GM18520 (cell line): Measurements from ENCODE around the gene GUCA1A.
"Not testable (repeated sequence)": the region's sequence is repeated elsewhere in the genome, so short reads cannot be mapped to it uniquely, and the experiment has no call there.

Experiments used
- ATAC-seq: cut with Tn5 transposase; IDR thresholded peaks from one replicate; pipeline ENCODE4 v1.9.1; 2021; ENCODE audit not compliant: unreplicated experiment

The GUCA1A gene

DNA sequence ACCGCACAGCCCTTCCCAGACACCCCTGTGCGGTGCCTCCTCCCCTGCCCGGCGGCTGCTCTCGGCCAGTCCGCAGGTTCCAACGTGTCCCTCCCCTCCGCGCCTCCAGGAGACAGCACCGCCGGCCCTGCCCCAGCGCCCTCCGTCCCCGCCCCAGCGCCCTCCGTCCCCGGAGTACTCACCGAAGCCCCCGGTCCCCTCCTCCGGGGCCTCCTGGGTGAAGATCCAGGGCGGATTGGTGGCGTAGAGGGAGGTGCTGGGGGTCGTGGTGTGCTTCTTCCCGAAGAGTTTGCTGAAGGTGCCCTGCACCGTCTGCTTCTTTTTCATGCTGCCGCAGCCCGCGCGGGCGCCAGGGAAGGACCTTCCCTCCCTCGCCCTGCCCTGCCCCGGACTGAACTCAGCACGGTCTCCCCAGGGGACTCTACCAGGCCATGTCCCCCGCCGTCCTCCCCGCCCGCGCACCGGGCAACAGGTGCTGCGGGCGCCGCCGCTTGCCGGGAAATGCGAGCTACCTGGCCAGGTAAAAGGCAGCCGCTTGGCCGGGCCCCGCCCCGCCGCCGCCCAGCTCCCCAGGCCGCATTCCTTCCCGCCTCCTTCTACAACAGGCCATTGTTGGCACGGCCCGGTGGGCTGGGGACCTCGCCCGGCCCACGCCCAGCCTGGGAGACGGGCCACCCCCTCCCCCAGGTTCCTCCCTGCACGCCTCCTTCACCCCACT, 30.9 kb upstream of the GUCA1A start, which contains the start of gene C6orf132:
C6orf132 (minus strand) TSS at position 503 of the 718 bp plus-strand sequence; CDS start at position 327, 176 bp downstream.
- ATAC-seq, result no peak

DNA sequence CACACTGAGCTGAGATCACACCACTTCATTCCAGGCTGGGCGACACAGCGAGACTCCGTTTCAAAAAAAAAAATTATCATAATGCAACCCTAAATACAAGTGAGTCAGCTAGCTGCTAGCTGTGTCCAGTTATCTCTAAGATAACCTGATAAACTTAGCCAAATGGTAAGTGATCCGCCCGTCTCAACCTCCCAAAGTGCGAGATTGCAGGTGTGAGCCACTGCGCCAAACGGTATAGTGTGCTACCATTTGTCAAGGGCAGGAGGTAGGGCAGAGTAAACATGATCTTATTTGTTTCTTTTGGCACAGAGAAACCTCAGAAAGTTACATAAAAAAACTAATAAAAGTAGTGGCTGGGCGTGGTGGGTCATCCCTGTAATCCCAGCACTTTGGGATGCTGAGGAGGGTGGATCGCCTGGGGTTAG, 26.0 kb upstream of the GUCA1A start:
- ATAC-seq, result no peak

DNA sequence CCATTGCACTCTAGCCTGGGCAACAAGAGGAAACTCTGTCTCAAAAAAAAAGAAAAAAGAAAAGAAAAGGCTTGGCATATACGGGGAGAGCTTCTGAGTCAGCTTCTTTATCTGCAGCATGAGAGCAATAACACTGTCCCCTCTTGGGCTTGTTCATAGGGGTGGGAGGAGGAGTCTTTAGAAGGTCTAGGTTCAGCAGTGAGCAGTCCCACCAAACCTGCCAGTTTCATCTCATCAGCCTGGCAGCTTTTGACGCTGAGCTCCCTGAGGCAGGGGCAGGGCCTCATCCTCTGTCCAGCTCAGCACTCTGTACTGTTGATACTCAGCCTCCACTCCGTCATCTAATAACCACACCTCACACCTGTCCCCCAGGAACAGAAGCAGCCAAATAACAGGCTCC, 25.1 kb upstream of the GUCA1A start:
- ATAC-seq, result no peak

DNA sequence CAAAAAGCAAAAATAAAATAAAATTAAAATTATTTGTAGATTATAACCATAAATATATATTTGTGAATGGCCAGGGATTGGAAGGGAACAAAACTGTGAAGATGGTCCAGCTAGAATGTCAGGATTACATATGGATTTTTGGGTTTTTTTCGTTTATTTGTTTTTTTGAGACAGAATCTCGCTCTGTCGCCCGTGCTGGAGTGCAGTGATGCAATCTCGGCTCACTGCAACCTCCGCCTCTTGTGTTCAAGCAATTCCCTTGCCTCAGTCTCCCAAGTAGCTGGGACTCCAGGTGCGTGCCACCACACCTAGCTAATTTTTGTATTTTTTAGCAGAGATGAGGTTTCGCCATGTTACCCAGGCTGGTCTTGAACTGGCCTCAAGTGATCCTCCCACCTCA, 22.9 kb upstream of the GUCA1A start:
- ATAC-seq, result no peak

DNA sequence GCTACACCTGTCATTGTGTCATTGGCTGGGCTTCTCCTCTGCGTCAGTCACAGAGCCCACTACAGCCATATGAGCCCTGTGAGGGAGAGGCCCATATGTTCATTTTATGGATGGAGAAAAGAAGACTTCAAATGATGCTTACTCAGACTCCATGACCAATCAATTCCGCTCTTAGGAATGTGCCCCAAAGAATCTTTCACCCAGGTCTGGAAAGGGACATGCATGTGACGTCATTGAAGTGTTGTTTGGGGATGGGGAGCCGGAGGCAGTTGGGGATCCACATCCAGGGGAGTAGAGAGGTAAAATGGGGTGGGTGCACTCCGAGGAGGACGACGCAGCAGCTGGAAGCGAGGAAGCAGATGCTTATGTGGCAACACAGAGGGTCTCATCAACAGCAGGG, 21.1 kb upstream of the GUCA1A start:
- no peak for ATAC-seq

DNA sequence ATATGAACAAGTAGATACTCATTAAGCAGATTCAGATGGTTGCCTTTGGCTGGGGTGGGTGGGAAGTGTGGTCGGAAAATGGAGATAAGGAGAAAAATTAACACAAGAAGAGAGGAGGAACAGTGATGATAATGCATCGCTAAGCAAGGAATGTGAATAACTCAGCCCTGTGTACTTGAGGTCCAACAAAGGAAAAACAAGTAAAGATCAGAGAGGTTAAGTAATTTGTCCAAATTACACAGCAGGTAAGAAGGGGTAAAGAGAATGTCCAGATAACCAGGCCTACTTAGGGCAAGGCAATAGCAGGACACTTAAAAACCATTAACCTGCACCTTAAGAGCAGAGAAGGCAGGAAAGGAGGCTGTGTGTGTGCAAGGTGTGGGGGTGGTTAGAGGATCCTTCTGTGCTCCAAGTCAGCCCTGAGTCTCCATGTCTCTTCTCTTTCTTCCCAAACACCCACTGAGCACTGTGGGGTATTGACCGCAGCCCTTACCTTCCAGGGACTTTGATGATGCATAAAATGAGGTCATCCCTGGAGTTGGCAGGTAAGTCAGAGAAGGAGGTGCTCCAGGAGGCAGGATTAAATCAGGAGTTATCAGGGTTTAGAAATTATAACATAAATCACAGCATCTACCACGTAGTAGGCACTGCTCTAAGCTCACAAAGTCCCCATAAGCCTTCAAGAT, 20.5 kb upstream of the GUCA1A start:
- ATAC-seq, result not testable (repeated sequence)

DNA sequence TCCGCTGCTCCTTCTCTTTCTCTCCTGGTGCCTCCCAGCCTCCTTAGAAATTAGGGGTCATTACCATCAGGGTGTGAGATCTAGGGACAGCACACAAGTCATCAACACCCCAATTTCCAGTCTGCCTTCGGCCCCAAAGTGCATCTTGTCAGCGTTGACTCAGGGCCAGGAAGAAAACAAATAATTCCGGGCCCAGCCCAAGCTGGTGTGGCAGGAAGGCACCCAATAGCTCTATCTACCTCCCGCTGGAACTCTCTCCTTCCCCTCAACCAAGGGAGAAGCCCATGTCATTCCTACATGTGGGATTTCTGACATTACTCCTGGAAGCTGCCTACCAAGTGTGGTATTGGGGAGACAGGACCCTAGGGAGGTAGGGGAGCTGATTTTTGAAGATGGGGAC, 19.2 kb upstream of the GUCA1A start:
- ATAC-seq, result no peak

DNA sequence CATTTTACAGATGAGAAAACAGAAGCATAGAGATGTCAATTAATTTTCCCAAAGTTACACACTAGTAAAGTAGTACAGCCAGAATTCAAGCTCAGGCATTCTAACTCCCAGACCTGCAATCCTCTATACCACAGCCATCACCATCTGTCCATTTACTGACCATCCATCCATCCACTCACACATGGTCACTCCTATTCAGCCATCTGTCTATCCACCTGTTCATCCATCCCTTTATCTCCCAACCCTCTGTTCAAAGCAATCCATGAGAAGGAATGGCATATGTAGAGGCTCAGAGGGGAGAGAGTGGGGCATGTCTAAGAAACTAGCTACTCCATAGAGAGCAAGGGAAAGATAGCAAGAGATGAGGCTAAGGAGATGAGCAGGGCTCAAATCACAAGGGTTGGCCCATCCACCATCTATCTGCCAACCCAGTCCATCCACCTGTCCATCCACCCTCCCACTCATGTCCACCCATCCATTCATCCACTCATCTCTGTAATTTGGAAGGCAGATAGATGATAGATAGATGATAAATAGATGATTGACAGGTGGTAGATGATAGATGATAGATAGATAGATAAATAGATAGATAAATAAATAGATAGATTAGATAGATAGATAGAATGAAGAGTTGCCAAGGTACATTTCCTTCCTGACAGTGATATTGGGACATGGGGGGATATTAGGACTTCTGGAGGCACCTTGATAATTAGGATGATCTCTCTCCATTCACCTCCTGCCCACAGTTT, 18.5 kb upstream of the GUCA1A start:
- ATAC-seq, result no peak

DNA sequence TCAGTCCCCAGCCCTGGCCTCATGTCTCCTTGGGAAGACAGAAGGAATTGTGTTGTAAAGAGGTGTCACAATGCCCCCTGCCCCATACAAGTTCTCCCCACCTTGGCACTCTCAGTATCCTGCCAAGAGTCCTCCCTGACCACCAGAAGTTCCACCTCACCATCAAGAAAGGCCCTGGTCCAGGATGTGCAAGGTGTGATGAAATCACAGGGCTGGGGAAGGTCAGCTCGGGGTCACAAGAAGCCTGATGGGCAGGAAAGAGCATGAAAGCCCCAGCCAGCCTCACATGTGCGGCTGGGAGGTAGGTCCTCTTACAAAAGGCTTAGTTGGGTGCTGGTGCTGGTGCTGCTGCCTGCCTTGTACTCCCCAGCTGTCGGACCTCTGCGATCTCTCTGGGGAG, 17.9 kb upstream of the GUCA1A start:
- ATAC-seq, result no peak

DNA sequence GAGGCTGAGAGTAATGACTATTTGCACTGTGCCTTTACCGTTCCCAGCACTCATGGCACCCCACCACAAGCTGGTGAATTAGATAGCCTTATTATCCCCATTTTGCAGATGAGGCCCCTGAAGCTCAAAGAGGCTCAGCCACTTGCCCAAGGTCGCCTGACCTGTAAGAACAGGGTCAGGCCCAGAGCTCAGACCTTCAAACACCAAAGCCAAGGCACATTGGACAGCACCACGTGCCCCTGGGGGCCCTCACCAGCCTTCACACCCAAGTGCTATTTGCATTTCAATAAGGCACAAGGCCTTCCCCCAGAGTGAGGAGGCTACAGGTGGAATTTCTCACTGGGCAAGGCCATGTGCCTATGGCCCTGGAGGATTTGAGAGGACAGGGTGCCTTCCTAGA, 16.5 kb upstream of the GUCA1A start:
- no peak for ATAC-seq

DNA sequence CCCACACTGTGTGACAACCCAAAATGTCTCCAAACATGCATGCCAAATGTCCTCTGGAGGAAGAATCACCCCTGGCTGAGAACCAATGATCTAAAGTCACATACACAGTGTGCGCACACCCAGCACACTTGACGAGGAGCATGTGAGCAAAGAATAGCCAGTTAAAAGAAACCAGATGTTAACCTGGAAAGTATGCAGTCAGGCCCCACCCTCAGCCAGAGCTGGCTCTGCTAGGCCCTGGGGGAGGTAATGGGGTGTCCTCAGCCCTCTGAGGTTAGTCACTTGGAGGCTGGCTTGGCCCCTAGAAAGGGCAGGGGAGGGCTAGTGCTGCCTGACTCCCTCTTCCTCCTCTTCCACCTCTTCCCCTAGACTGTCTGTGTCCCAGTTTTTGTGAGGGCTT, 15.2 kb upstream of the GUCA1A start:
- no peak for ATAC-seq

DNA sequence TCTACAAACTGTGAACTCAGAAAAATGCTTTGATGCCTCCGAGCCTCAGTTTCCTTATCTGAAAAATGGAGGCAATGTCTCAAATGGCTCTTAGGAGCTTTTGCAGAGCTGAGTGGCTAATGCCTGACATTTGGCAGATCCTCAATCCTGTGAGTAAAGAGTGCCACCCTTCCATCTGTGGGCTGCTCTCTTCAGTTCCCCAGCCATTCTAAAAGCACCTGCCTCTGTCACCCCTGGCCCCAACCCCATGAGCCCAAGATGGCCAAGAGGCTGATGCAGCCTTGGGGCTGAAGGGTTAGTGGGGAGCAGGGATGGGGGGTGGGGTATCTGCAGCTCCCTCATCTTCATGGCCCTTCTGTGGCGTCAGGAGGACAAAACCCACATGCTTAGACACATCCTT, 14.5 kb upstream of the GUCA1A start:
- no peak for ATAC-seq

DNA sequence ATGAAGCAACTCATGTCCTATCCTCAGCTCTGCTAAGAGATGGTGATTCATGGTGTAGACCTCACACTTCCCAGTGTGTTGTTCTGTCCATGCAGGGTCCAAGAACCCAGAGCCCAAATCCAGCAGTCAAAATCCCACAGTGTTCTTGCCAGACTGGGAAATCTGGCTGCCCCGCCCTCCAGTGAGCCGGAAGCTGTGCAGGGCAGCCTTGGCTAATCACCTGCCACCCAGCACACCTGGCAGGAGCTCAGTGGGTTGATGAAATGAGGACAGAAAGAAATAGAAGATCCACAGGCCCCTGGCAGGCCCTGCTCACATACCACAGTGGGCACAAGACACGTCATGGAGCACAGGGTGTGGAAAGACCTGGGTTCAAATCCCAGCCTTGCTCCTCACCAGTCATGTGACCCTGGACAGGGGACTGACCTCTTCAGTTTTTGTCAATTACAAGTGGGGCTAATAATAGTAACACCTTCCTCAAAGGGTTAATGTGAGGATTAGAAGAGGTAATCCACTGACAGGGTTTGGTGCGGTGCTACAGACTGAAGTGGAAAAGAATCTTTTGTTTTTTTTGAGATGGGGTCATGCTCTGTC, 13.6 kb upstream of the GUCA1A start:
- no peak for ATAC-seq

DNA sequence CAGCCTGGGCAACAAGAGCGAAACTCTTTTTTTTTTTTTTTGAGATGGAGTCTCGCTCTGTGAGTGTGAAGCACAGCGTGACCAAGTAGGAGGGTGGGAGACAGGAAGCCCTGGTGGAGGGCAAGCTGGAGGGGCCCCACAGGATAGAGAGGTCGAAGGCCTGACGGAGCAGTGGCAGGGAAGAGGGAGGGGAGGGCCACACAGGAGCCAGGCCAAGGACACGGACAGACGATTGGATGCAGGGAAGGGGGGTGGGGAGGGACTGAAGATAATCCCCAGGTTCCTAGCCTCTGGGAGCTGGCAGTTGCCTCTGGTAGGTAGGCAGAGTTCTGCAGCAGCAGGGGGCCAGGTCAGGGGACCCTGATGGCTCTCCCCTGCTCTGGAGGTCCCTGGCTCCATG, 10.8 kb upstream of the GUCA1A start:
- ATAC-seq, result no peak

DNA sequence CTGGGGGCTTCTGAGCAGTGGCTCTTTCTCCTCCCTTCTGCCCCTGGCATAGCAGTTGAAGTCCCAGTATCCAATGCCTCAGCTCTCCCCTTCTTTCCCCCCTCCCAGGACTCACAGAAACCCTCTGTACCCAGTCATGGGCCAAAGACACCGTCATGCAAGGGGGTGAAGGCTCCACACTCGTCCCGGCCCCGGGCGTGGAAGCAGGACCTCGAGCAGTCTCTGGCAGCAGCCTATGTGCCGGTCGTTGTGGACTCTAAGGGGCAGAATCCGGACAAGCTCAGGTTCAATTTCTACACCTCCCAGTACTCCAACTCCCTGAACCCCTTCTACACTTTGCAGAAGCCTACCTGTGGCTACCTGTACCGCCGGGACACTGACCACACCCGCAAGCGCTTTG, 10.4 kb upstream of the GUCA1A start:
- ATAC-seq, result no peak

DNA sequence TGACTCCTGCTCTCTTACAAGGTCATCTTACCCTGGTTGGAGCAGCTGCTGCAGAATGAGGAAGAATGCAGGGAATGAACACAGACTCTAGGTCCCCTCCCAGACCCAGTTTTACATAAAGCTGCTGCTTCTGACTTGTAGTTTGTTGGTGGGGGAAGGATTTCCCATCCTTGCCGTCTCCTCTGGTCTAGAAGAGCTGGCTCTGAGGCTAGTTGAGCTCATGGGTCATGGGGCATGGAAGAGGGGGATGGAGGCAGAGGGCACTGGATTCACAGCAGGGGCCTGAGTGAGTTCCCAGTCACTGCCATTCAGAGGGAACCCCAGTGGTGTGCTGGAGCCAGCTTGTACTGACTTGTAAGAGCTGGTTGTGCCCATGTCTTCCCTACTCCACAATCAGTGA, 9.2 kb upstream of the GUCA1A start:
- no peak for ATAC-seq

DNA sequence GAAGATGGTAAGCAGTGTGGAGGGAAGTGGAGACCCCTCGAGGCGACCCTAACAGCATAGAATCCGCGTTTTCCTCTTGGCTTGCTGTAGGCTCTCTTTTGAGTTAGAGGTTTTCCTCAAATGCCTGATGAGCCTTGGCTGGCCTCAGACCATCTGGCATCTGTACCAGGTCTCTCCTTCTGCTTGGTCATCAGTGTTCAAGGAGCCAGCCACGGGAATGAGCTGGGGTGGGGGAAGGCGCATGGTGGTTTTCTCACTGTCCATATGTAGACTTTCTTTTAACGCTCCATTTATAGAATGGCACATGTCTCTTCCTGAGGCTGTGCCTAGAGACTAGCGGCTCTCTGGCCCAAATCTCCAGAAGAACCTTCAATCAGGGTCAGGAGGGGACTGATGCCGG, 8.1 kb upstream of the GUCA1A start:
- ATAC-seq, result no peak

DNA sequence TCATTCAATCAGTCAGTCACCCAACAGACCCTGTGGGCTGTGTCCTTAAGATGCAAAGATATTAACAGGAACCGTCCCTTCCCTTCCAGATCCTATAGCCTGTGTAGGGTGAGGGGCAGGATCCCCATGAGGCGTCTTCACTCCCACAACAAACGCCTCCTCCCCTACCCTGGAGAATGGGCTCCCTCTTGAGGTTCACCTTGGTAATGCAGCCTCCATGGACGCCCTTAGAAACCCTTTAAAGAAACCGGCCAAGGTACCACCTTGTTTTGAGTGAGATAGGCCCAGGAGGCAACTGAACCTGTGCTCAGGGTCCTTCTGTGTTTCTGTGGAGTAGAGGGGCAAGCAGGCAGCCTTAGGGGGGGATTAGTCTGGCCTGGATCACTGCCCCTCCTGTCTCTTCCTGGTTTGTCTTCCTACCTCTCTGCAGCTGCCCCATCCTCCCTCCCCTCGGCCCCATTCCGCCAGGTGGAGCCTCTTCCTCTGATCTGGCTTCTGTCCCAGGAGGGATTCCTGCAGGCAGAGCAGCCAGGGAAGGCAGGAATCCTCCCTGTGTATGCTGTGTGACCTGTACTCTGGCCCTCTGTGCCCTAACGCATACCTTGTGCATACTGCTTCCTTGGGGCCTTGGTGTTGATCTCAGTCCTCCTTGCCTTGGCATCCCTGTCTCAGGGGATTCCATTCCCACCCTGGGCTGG, 6.6 kb upstream of the GUCA1A start:
- ATAC-seq, result no peak

DNA sequence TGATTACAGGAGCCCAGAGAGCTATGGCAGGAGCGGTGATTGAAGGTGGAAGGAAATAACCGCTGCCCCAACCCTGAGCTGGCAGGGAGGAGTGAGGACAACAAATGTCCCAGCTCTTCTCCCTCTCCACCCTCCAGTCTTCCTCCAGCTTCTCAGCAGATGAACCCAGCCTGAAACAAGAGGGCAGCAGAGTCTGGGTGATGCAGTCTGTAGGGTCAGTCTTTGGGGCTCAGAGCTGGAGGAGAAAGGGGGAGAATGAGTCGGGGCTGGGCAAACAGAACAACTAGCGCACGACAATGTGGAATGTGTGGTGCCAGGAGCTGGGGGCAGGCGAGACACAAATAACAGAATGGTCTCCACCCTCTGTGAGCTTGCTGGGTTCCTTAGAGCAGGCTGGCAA, 4.5 kb upstream of the GUCA1A start:
- ATAC-seq, result no peak

DNA sequence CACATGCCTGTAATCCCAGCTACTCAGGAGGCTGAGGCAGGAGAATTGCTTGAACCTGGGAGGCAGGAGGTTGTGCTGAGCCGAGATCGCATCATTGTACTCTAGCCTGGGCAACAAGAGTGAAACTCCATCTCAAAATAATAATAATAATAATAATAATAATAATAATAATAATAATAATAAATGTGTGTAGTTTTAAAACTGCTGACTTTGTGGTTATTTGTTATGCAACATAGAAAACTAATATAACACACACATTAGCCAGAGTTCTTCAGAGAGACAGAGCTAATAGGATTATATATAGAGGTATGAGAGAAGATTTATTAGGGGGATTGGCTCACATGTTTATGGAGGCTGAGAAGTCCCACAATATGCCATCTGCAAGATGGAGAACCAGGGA, 3.4 kb upstream of the GUCA1A start:
- ATAC-seq, result not testable (repeated sequence)
